Head of caudate nucleus (tissue), 42 donors: ENCODE data around the gene ERBB4.
A peak's percentile ranks its signal among the peaks of the same experiment; 100 is the strongest.
"Not testable (repeated sequence)": the region's sequence is repeated elsewhere in the genome, so short reads cannot be mapped to it uniquely, and the experiment has no call there.

Experiments used
- DNase-seq, 42 donors: peaks; one replicate each; pipeline versions ENCODE4 v3.0.0 to v3.0.0-alpha.2; 2020 to 2021; ENCODE audit warnings: mixed read lengths in 7 of 42
- intact Hi-C: fragments of 100-400 bp; cut with DNase I; formaldehyde crosslinking; loops from one replicate; pipeline ENCODE4 v1.15.0; 2022

Gene ERBB4

GRCh38 chr2:212269005-212269404, 269.6 kb downstream of the ERBB4 start:
- DNase-seq = no peak
- intact Hi-C loops = no loop called here

GRCh38 chr2:212266297-212266696, 272.3 kb downstream of the ERBB4 start:
- no peak for DNase-seq
- intact Hi-C loops = no loop called here

- intact Hi-C loops = no loop called here
- DNase-seq = no peak
Measured at GRCh38 chr2:212265777-212266176, 272.8 kb downstream of the ERBB4 start.

GRCh38 chr2:212264187-212264586, 274.4 kb downstream of the ERBB4 start:
- intact Hi-C loops = no loop called here
- peak in 6 of 42 donors; percentile 15 to 49 (median 20) for DNase-seq

- no peak for DNase-seq
- intact Hi-C loops = no loop called here
Measured at GRCh38 chr2:212259226-212259625, 279.4 kb downstream of the ERBB4 start.

GRCh38 chr2:212254339-212254738, 284.3 kb downstream of the ERBB4 start:
- no peak for DNase-seq
- intact Hi-C loops = no loop called here

GRCh38 chr2:212249451-212249850, 289.2 kb downstream of the ERBB4 start:
- intact Hi-C loops = no loop called here
- peak in 1 of 42 donors; percentile 8 for DNase-seq

- DNase-seq = no peak
- intact Hi-C loops = no loop called here
Measured at GRCh38 chr2:212245880-212246279, 292.7 kb downstream of the ERBB4 start.

GRCh38 chr2:212242724-212243123, 295.9 kb downstream of the ERBB4 start:
- intact Hi-C loops = no loop called here
- DNase-seq = no peak

- intact Hi-C loops, DNase-seq: not testable (repeated sequence)
Measured at GRCh38 chr2:212238152-212238551, 300.4 kb downstream of the ERBB4 start.

GRCh38 chr2:212237350-212238095, 301.1 kb downstream of the ERBB4 start:
- intact Hi-C loops = no loop called here
- DNase-seq = no peak

- intact Hi-C loops = no loop called here
- no peak for DNase-seq
Measured at GRCh38 chr2:212228743-212229171, 309.8 kb downstream of the ERBB4 start.

- intact Hi-C loops = no loop called here
- peak in 15 of 42 donors; percentile 8 to 72 (median 22) for DNase-seq
Measured at GRCh38 chr2:212227755-212228154, 310.8 kb downstream of the ERBB4 start.

GRCh38 chr2:212226114-212226513, 312.5 kb downstream of the ERBB4 start:
- peak in 1 of 42 donors; percentile 5 for DNase-seq
- intact Hi-C loops = no loop called here

- DNase-seq = no peak
- intact Hi-C loops = no loop called here
Measured at GRCh38 chr2:212223696-212224095, 314.9 kb downstream of the ERBB4 start.

GRCh38 chr2:212213191-212213590, 325.4 kb downstream of the ERBB4 start:
- intact Hi-C loops = no loop called here
- no peak for DNase-seq

GRCh38 chr2:212208467-212208866, 330.1 kb downstream of the ERBB4 start:
- intact Hi-C loops = no loop called here
- no peak for DNase-seq

GRCh38 chr2:212197776-212198175, 340.8 kb downstream of the ERBB4 start:
- no peak for DNase-seq
- intact Hi-C loops = no loop called here

- intact Hi-C loops = no loop called here
- DNase-seq = no peak
Measured at GRCh38 chr2:212195626-212196025, 343.0 kb downstream of the ERBB4 start.

GRCh38 chr2:212194396-212194795, 344.2 kb downstream of the ERBB4 start:
- intact Hi-C loops = no loop called here
- no peak for DNase-seq

- no peak for DNase-seq
- intact Hi-C loops = no loop called here
Measured at GRCh38 chr2:212193803-212194202, 344.8 kb downstream of the ERBB4 start.
